NCI-H748 (cell line): Measurements from ENCODE around the gene MAGEA12.
"Not testable (repeated sequence)": the region's sequence is repeated elsewhere in the genome, so short reads cannot be mapped to it uniquely, and the experiment has no call there.

Experiments
- DNase-seq: peaks from one replicate; lab custom pipeline; 2025; ENCODE audit not compliant: unreplicated experiment; lab: John Stamatoyannopoulos, UW

The MAGEA12 gene

GRCh38 chrX:152761582-152761981, 28.0 kb downstream of the MAGEA12 start:
- not testable (repeated sequence) for DNase-seq

DNA sequence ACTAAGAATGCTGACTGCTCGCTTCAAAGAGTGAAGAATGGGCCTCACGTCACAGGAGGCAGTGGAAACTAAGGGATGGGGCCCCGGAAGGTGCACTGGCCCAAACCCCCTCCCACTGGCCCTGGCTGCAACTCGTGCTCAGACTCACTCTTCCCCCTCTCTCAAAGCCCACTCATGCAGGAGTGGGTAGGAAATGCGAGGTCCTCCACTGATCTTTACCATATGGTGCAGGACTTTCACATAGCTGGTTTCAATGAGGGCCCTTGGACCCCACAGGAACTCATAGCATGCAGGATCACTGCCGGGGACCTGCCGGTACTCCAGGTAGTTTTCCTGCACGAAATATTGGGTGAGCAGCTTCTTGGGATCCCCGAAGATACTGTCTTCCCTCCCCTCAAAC, 33.0 kb downstream of the MAGEA12 start:
- DNase-seq = not testable (repeated sequence)

DNA sequence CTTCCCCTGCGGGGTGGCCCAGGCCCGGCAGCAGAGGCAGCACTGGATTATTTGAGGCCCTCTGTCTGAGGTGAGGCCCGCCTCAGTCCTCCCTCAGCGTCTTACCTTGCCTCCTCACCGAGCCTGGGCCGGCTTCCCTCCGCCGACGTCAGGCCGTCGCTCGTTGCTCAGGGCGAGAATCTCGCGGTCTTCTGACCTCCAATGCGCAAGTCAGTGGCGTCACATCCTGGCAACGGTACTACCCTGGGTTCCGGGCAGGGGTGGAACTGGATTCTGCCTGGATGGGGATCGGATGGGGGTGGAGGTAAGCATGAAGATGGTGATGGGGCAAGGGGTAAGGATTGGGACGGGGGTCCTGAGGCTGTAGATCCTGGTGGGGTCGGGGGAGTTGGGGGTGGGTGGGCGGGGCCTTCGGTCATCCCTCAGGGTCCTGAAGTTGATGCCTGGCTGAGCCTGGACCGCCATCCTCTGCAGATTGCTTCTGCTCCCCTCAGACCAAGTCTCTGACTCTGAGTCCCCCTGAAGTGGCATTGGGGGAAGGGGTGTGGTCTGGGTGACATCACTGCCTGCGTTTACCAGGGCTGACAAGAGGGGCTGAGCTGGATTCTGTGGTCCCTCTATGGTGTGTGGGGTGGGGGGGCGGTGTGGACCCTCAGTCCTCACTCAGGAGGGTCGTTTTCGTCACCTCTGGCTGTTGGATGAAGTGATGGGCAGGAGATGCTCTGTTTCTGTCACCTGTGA, 36.2 kb downstream of the MAGEA12 start, which contains the start of gene MAGEA6:
Gene MAGEA6 (minus strand): TSS at position 141 of the 741 bp plus-strand sequence. CDS start 2,039 bp downstream, outside the sequence.
- not testable (repeated sequence) for DNase-seq

- not testable (repeated sequence) for DNase-seq
Observed at GRCh38 chrX:152787062-152787461, 53.5 kb downstream of the MAGEA12 start.
